ENCODE data around the gene LRP6. TPM values are rescaled to one million over a fixed set of nuclear protein-coding genes. Genes with fewer than 3 reads are reported as not detected.

LRP6 gene
- total and polyA plus RNA-seq, 10 of the 15 experiments (the other 5 are each of a cell fraction or from before 2014, with no cell fraction given), result 1.5 to 14.9 (median 6.1) TPM

DNA sequence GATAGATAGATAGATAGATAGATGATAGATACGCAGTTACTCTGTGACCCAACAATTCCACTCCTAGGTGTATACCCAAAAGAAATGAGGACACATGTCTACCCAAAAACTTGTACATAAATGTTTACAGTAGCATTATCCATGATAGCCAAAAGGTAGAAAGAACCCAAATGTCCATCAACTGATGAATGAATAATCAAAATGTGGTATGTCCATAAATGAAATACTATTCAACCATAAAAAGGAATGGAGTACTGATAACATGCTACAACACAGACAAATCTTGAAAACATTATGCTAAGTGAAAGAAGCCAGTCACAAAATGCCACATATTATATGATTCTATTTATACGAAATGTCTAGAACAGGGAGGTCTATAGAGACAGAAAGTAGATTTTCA, 36.1 kb upstream of the LRP6 start (continued):
- TF ChIP-seq, protein P1, sequence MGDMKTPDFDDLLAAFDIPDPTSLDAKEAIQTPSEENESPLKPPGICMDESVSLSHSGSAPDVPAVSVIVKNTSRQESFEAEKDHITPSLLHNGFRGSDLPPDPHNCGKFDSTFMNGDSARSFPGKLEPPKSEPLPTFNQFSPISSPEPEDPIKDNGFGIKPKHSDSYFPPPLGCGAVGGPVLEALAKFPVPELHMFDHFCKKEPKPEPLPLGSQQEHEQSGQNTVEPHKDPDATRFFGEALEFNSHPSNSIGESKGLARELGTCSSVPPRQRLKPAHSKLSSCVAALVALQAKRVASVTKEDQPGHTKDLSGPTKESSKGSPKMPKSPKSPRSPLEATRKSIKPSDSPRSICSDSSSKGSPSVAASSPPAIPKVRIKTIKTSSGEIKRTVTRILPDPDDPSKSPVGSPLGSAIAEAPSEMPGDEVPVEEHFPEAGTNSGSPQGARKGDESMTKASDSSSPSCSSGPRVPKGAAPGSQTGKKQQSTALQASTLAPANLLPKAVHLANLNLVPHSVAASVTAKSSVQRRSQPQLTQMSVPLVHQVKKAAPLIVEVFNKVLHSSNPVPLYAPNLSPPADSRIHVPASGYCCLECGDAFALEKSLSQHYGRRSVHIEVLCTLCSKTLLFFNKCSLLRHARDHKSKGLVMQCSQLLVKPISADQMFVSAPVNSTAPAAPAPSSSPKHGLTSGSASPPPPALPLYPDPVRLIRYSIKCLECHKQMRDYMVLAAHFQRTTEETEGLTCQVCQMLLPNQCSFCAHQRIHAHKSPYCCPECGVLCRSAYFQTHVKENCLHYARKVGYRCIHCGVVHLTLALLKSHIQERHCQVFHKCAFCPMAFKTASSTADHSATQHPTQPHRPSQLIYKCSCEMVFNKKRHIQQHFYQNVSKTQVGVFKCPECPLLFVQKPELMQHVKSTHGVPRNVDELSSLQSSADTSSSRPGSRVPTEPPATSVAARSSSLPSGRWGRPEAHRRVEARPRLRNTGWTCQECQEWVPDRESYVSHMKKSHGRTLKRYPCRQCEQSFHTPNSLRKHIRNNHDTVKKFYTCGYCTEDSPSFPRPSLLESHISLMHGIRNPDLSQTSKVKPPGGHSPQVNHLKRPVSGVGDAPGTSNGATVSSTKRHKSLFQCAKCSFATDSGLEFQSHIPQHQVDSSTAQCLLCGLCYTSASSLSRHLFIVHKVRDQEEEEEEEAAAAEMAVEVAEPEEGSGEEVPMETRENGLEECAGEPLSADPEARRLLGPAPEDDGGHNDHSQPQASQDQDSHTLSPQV (IDR thresholded peaks at IDR 0.05), result no peak
- TF ChIP-seq NFIC (IDR thresholded peaks at IDR 0.05; ENCODE audit: low read depth, low read length) (no peak), RCOR1 (conservative IDR thresholded peaks at IDR 0.05; ENCODE audit: low read depth, low read length) (no peak), TAF1 (IDR thresholded peaks at IDR 0.05; ENCODE audit: borderline replicate concordance, low read depth, low read length) (no peak), SPI1 (IDR thresholded peaks at IDR 0.05; ENCODE audit: borderline replicate concordance, insufficient read depth, low read depth, low read length) (no peak), SREBF2 (IDR thresholded peaks at IDR 0.05; ENCODE audit: low read length) (no peak), HDAC2 (IDR thresholded peaks at IDR 0.05) (no peak)
- TF ChIP-seq, protein P2, sequence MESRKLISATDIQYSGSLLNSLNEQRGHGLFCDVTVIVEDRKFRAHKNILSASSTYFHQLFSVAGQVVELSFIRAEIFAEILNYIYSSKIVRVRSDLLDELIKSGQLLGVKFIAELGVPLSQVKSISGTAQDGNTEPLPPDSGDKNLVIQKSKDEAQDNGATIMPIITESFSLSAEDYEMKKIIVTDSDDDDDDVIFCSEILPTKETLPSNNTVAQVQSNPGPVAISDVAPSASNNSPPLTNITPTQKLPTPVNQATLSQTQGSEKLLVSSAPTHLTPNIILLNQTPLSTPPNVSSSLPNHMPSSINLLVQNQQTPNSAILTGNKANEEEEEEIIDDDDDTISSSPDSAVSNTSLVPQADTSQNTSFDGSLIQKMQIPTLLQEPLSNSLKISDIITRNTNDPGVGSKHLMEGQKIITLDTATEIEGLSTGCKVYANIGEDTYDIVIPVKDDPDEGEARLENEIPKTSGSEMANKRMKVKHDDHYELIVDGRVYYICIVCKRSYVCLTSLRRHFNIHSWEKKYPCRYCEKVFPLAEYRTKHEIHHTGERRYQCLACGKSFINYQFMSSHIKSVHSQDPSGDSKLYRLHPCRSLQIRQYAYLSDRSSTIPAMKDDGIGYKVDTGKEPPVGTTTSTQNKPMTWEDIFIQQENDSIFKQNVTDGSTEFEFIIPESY (IDR thresholded peaks at IDR 0.05), result no peak

Data from GM12878 (cell line).